PC-3 (cell line): ENCODE results near the gene SGCG.

Source experiments
- EZH2 ChIP-seq: fragments of 300-600 bp; sonication (generic); IDR thresholded peaks from one replicate; pipeline ENCODE4 v1.6.1; 2017; ENCODE audit warnings: antibody characterized with exemption, mild to moderate bottlenecking, low read length; ENCODE audit not compliant: unreplicated experiment
- TF ChIP-seq, protein P1 (sequence below): fragments of 300-600 bp; sonication (generic); conservative IDR thresholded peaks from 2 replicates; pipeline ENCODE4 v1.5.1; 2017; ENCODE audit warnings: antibody characterized with exemption, low read depth, mild to moderate bottlenecking, low read length

DNA sequence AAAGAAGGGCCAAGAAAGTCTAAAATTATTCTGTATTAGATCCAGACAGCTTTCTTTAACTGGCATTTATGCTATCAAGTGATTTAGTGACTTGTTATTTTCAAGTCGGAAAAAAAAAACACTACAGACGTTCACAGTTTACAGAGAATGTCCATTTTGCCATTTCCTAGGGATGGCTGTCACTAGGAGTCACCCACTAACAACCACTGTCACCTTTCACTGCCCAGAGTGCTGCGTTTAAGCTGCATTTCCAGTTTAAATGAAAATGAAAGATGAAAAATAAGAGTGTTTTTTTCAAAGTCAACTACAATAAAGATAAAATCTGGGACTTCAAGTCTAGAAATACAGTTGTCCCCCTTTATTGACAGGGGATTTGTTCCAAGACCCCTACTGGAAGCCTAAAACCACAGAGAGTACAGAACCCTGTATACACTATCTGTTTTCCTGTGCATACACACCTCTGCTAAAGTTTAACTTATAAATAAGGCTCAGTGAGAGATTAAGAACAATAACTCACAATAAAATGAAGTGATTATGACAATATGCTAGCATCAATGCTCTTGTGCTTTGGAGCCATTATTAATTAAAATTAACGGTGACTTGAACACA lies 140.3 kb downstream of the SGCG start:
- TF ChIP-seq, protein P1, sequence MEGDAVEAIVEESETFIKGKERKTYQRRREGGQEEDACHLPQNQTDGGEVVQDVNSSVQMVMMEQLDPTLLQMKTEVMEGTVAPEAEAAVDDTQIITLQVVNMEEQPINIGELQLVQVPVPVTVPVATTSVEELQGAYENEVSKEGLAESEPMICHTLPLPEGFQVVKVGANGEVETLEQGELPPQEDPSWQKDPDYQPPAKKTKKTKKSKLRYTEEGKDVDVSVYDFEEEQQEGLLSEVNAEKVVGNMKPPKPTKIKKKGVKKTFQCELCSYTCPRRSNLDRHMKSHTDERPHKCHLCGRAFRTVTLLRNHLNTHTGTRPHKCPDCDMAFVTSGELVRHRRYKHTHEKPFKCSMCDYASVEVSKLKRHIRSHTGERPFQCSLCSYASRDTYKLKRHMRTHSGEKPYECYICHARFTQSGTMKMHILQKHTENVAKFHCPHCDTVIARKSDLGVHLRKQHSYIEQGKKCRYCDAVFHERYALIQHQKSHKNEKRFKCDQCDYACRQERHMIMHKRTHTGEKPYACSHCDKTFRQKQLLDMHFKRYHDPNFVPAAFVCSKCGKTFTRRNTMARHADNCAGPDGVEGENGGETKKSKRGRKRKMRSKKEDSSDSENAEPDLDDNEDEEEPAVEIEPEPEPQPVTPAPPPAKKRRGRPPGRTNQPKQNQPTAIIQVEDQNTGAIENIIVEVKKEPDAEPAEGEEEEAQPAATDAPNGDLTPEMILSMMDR = no peak
- no peak for TF ChIP-seq EZH2
